IMR-90 (cell line): ENCODE results near the gene SERPINE2. TPM values are rescaled to one million over a fixed set of nuclear protein-coding genes. Genes with fewer than 3 reads are reported as not detected.

ENCODE experiments used
- ATAC-seq: fragments of 200-7000 bp; cut with Tn5 transposase; 2 replicates; pipeline ENCODE4 v1.9.1; 2020; ENCODE audit warnings: low read depth, mild to moderate bottlenecking, moderate library complexity
- BruUV-seq: library from RNA; stranded (reverse); fragments of 400-500 nt; replicated peaks from 2 replicates; lab custom pipeline; 2021; lab: Mats Ljungman, UMichigan
- CTCF ChIA-PET: fragments of 300-600 bp; formaldehyde crosslinking; extraction: SDS; loops from one replicate; lab custom pipeline; 2021; ENCODE audit warnings: antibody characterized with exemption; lab: Yijun Ruan, JAX
- POLR2A ChIA-PET: fragments of 300-600 bp; sonication (Branson Sonifier 250); formaldehyde crosslinking; loops from one replicate; lab custom pipeline; 2022; ENCODE audit warnings: antibody characterized with exemption; ENCODE audit not compliant: unreplicated experiment; lab: Charles Lee
- DNase-seq: peaks from one replicate; pipeline ENCODE4 v3.0.0; 2013
- H2AFZ ChIP-seq: replicated peaks from 2 replicates; pipeline ENCODE3; 2013; ENCODE audit warnings: low read length, mild to moderate bottlenecking; ENCODE audit not compliant: poor library complexity
- H2AK5ac ChIP-seq: 2 replicates; pipeline ENCODE4 v1.6.1; 2013; ENCODE audit warnings: low read depth, low read length, inconsistent platforms
- H2AK9ac ChIP-seq: replicated peaks from 2 replicates; pipeline ENCODE3; 2013; ENCODE audit warnings: mild to moderate bottlenecking, low read depth, low read length, moderate library complexity; ENCODE audit not compliant: poor library complexity
- H2BK120ac ChIP-seq: 2 replicates; pipeline ENCODE4 v1.6.1; 2013; ENCODE audit warnings: low read depth, low read length, inconsistent platforms
- H2BK15ac ChIP-seq: 3 replicates; pipeline ENCODE4 v1.6.1; 2013; ENCODE audit warnings: low read depth, low read length, inconsistent platforms
- H2BK20ac ChIP-seq: 2 replicates; pipeline ENCODE4 v1.6.1; 2013; ENCODE audit warnings: low read depth, mild to moderate bottlenecking, inconsistent platforms, low read length, moderate library complexity
- H2BK5ac ChIP-seq: 2 replicates; pipeline ENCODE4 v1.6.1; 2013; ENCODE audit warnings: mild to moderate bottlenecking, low read depth, low read length, inconsistent platforms; ENCODE audit not compliant: poor library complexity, severe bottlenecking
- H3K14ac ChIP-seq: replicated peaks from 2 replicates; pipeline ENCODE4 v1.6.1; 2013; ENCODE audit warnings: low read depth, low read length, inconsistent platforms
- H3K18ac ChIP-seq: 2 replicates; pipeline ENCODE4 v1.6.1; 2013; ENCODE audit warnings: low read depth, low read length, control low read depth
- H3K23ac ChIP-seq: 2 replicates; pipeline ENCODE4 v1.6.1; 2013; ENCODE audit warnings: low read depth, low read length, inconsistent platforms
- H3K27ac ChIP-seq: 2 replicates; pipeline ENCODE4 v1.5.1; 2013; ENCODE audit warnings: mild to moderate bottlenecking, control low read depth, low read length; ENCODE audit not compliant: insufficient read depth
- H3K27me3 ChIP-seq: 2 replicates; pipeline ENCODE4 v1.6.1; 2013; ENCODE audit warnings: low read length; ENCODE audit not compliant: control insufficient read depth, insufficient read depth
- H3K36me3 ChIP-seq: 2 replicates; pipeline ENCODE4 v1.6.1; 2013; ENCODE audit warnings: low read length, mixed read lengths; ENCODE audit not compliant: control insufficient read depth, insufficient read depth
- H3K4ac ChIP-seq: 2 replicates; pipeline ENCODE4 v1.6.1; 2013; ENCODE audit warnings: low read depth, low read length, inconsistent platforms
- H3K4me1 ChIP-seq: 2 replicates; pipeline ENCODE4 v1.6.1; 2013; ENCODE audit warnings: low read length, mixed read lengths; ENCODE audit not compliant: control insufficient read depth, insufficient read depth
- H3K4me2 ChIP-seq: 2 replicates; pipeline ENCODE4 v1.6.1; 2013; ENCODE audit warnings: low read depth, mild to moderate bottlenecking, control low read depth, low read length, moderate library complexity
- H3K4me3 ChIP-seq: 2 replicates; pipeline ENCODE4 v1.5.1; 2013; ENCODE audit warnings: low read depth, mild to moderate bottlenecking, control low read depth, low read length, moderate library complexity; ENCODE audit not compliant: insufficient read depth
- H3K56ac ChIP-seq: 2 replicates; pipeline ENCODE4 v1.6.1; 2013; ENCODE audit warnings: low read length, inconsistent platforms; ENCODE audit not compliant: insufficient read depth; ENCODE audit errors: extremely low read depth
- H3K79me1 ChIP-seq, 2 experiments: 2 replicates each; pipeline ENCODE4 v1.6.1; 2013; ENCODE audit warnings: low read length in 2 of 2, inconsistent platforms in 1 of 2, low read depth in 1 of 2
- H3K9ac ChIP-seq: 2 replicates; pipeline ENCODE4 v1.6.1; 2013; ENCODE audit warnings: low read depth, low read length, control low read depth
- H3K9me1 ChIP-seq: 2 replicates; pipeline ENCODE4 v1.6.1; 2013; ENCODE audit warnings: low read length, inconsistent platforms; ENCODE audit not compliant: insufficient read depth
- H3K9me3 ChIP-seq: 2 replicates; pipeline ENCODE4 v1.6.1; 2013; ENCODE audit warnings: low read length; ENCODE audit not compliant: control insufficient read depth, insufficient read depth
- H4K20me1 ChIP-seq: 2 replicates; pipeline ENCODE4 v1.6.1; 2013; ENCODE audit warnings: low read length, inconsistent platforms; ENCODE audit not compliant: insufficient read depth
- H4K5ac ChIP-seq: 2 replicates; pipeline ENCODE4 v1.6.1; 2013; ENCODE audit warnings: mild to moderate bottlenecking, low read depth, low read length, control low read depth
- H4K8ac ChIP-seq, 2 experiments: 2 replicates each; pipeline ENCODE4 v1.6.1; 2013; ENCODE audit warnings: low read depth in 2 of 2, low read length in 2 of 2, control low read depth in 1 of 2, inconsistent platforms in 1 of 2
- H4K91ac ChIP-seq: 2 replicates; pipeline ENCODE4 v1.6.1; 2013; ENCODE audit warnings: low read depth, low read length, inconsistent platforms; ENCODE audit not compliant: insufficient read depth
- BHLHE40 ChIP-seq: fragments of 150-350 bp; IDR thresholded peaks from 2 replicates; pipeline ENCODE4 v1.6.1; 2016; ENCODE audit warnings: mild to moderate bottlenecking, low read depth, low read length
- CEBPB ChIP-seq: IDR thresholded peaks from 2 replicates; pipeline ENCODE4 v1.6.1; 2012; ENCODE audit warnings: low read depth, low read length, improper control_type of control experiment
- CHD1 ChIP-seq: IDR thresholded peaks from 2 replicates; pipeline ENCODE4 v1.6.1; 2012; ENCODE audit warnings: low read depth, low read length, improper control_type of control experiment
- FOS ChIP-seq: fragments of 150-350 bp; IDR thresholded peaks from 2 replicates; pipeline ENCODE4 v1.6.1; 2016; ENCODE audit warnings: low read depth, low read length
- MAFK ChIP-seq: IDR thresholded peaks from 2 replicates; pipeline ENCODE4 v1.6.1; 2012; ENCODE audit warnings: low read depth, low read length, improper control_type of control experiment
- MAZ ChIP-seq: IDR thresholded peaks from 2 replicates; pipeline ENCODE4 v1.6.1; 2012; ENCODE audit warnings: low read depth, mild to moderate bottlenecking, low read length, improper control_type of control experiment, moderate library complexity, borderline replicate concordance
- MXI1 ChIP-seq: IDR thresholded peaks from 2 replicates; pipeline ENCODE4 v1.6.1; 2012; ENCODE audit warnings: low read depth, mild to moderate bottlenecking, low read length, moderate library complexity, borderline replicate concordance
- NFE2L2 ChIP-seq: fragments of 150-350 bp; IDR thresholded peaks from 2 replicates; pipeline ENCODE4 v1.6.1; 2016; ENCODE audit warnings: low read depth, mild to moderate bottlenecking, low read length
- POLR2A ChIP-seq: IDR thresholded peaks from 2 replicates; pipeline ENCODE4 v1.6.1; 2012; ENCODE audit warnings: mild to moderate bottlenecking, low read depth, low read length
- RAD21 ChIP-seq: IDR thresholded peaks from 2 replicates; pipeline ENCODE4 v1.6.1; 2012; ENCODE audit warnings: low read length, improper control_type of control experiment
- RCOR1 ChIP-seq: IDR thresholded peaks from 2 replicates; pipeline ENCODE4 v1.6.1; 2012; ENCODE audit warnings: mild to moderate bottlenecking, low read length, improper control_type of control experiment; ENCODE audit not compliant: insufficient replicate concordance
- RFX5 ChIP-seq: IDR thresholded peaks from 2 replicates; pipeline ENCODE4 v1.8.0; 2012; ENCODE audit warnings: low read depth, mild to moderate bottlenecking, low read length, moderate library complexity
- SMC3 ChIP-seq: fragments of 150-350 bp; IDR thresholded peaks from 2 replicates; pipeline ENCODE4 v1.6.1; 2016; ENCODE audit warnings: low read depth, mild to moderate bottlenecking, antibody characterized with exemption, low read length, moderate library complexity
- WGBS, 2 experiments: methylation state at CpG; one replicate each; pipeline versions ENCODE4 v1.1.5 to v1.1.7; 2013; ENCODE audit warnings: missing lambda C conversion rate in 2 of 2; ENCODE audit not compliant: insufficient read length in 1 of 2; ENCODE audit errors: extremely low coverage in 2 of 2; 5-methylcytosine and 5-hydroxymethylcytosine counted together
- dilution Hi-C: fragments of 300-500 bp; cut with HindIII; formaldehyde crosslinking; loops from one replicate; pipeline ENCODE4 v1.14.3; 2018; ENCODE audit warnings: low sequenced_read_pairs; ENCODE audit not compliant: unreplicated experiment
- in situ Hi-C: fragments of 300-500 bp; cut with MboI; formaldehyde crosslinking; loops from 3 replicates; pipeline ENCODE4 v1.14.3; 2019; ENCODE audit warnings: low sequenced_read_pairs, inconsistent platforms, mixed read lengths
- intact Hi-C: fragments of 100-400 bp; cut with micrococcal nuclease; formaldehyde crosslinking; loops from 2 replicates; pipeline ENCODE4 v1.10.0; 2022
- polyA plus RNA-seq, 3 experiments: library from polyadenylated mRNA; depleted of rRNA; stranded (reverse); fragments of >200 nt; gene quantifications; 2 replicates each; pipeline ENCODE4 v1.2.3, GENCODE V29; 2012; ENCODE audit warnings: low replicate concordance in 1 of 3
- total RNA-seq: library from RNA; depleted of rRNA; stranded (reverse); fragments of >200 nt; gene quantifications from 2 replicates; pipeline ENCODE4 v1.2.3, GENCODE V29; 2012
- TF ChIP-seq, protein P1 (sequence below): fragments of 150-350 bp; IDR thresholded peaks from 2 replicates; pipeline ENCODE4 v1.6.1; 2016; ENCODE audit warnings: low read depth, mild to moderate bottlenecking, low read length, moderate library complexity, borderline replicate concordance
- TF ChIP-seq, protein P2 (sequence below): fragments of 150-350 bp; IDR thresholded peaks from 2 replicates; pipeline ENCODE4 v1.6.1; 2017; ENCODE audit warnings: mild to moderate bottlenecking, antibody characterized with exemption, low read length, low read depth
- TF ChIP-seq, protein P3 (sequence below): conservative IDR thresholded peaks from 2 replicates; pipeline ENCODE4 v1.5.1; 2012; ENCODE audit warnings: mild to moderate bottlenecking, low read depth, low read length, improper control_type of control experiment

SERPINE2 gene
- total and polyA plus RNA-seq, 2 of the 4 experiments (the other 2 are of a cell fraction) = 24.0 to 62.7 TPM

DNA sequence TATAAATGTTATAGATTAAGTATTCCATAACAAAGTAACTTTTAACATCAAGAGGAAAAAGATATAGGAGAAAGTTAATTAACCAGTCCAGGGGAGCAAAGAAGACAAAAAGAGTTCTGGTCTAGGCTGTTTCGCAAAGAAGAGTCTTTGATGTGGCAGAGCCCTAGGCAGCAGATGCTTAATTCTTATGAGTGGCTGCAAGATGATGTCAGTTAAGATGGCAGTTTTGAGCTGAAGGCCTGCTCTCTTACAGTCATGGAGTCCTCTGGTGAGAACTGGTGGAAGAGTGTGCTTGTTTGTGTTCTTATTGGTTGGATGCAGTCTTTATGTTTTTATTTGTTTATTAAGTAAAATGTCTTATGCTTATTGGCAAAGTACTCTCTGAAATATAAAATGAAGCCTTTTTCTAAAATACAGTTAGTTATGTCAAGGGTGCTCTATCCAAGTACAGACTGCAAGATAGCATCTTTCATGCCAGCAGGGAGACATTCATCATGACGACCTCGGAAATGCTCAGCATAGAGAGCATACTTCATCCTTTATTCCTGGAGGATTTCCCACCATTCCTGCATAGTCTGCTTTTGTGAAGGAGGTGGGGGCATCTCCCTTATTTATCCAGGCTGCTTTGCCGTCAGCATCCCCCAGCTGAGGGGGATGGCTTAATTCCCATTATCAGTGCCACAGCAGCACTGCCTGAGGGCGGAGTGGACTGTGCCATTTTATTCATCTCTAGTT lies 38.9 kb upstream of the SERPINE2 start:
- POLR2A ChIA-PET = no interaction called here
- no peak for DNase-seq

More for the DNA sequence above, 38.9 kb upstream of the SERPINE2 start:
- H2BK120ac ChIP-seq = no peak overlapping the region
- CTCF ChIA-PET = no interaction called here
- H4K91ac ChIP-seq = no peak overlapping the region
- no peak for TF ChIP-seq FOS
- TF ChIP-seq RAD21 = no peak
- no peak for TF ChIP-seq MAZ
- TF ChIP-seq, protein P1, sequence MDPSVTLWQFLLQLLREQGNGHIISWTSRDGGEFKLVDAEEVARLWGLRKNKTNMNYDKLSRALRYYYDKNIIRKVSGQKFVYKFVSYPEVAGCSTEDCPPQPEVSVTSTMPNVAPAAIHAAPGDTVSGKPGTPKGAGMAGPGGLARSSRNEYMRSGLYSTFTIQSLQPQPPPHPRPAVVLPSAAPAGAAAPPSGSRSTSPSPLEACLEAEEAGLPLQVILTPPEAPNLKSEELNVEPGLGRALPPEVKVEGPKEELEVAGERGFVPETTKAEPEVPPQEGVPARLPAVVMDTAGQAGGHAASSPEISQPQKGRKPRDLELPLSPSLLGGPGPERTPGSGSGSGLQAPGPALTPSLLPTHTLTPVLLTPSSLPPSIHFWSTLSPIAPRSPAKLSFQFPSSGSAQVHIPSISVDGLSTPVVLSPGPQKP = no peak
- TF ChIP-seq, protein P2, sequence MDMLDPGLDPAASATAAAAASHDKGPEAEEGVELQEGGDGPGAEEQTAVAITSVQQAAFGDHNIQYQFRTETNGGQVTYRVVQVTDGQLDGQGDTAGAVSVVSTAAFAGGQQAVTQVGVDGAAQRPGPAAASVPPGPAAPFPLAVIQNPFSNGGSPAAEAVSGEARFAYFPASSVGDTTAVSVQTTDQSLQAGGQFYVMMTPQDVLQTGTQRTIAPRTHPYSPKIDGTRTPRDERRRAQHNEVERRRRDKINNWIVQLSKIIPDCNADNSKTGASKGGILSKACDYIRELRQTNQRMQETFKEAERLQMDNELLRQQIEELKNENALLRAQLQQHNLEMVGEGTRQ = no peak
- no peak for TF ChIP-seq MAFK
- TF ChIP-seq SMC3 = no peak
- TF ChIP-seq RCOR1 = no peak
- TF ChIP-seq POLR2A = no peak
- TF ChIP-seq BHLHE40 = no peak
- no peak for TF ChIP-seq NFE2L2
- no peak for TF ChIP-seq CHD1
- TF ChIP-seq CEBPB = no peak
- no peak for TF ChIP-seq RFX5
- TF ChIP-seq MXI1 = no peak
- TF ChIP-seq, protein P3, sequence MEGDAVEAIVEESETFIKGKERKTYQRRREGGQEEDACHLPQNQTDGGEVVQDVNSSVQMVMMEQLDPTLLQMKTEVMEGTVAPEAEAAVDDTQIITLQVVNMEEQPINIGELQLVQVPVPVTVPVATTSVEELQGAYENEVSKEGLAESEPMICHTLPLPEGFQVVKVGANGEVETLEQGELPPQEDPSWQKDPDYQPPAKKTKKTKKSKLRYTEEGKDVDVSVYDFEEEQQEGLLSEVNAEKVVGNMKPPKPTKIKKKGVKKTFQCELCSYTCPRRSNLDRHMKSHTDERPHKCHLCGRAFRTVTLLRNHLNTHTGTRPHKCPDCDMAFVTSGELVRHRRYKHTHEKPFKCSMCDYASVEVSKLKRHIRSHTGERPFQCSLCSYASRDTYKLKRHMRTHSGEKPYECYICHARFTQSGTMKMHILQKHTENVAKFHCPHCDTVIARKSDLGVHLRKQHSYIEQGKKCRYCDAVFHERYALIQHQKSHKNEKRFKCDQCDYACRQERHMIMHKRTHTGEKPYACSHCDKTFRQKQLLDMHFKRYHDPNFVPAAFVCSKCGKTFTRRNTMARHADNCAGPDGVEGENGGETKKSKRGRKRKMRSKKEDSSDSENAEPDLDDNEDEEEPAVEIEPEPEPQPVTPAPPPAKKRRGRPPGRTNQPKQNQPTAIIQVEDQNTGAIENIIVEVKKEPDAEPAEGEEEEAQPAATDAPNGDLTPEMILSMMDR = no peak
- H2AFZ ChIP-seq = no peak overlapping the region
- H3K18ac ChIP-seq = no peak overlapping the region
- H3K36me3 ChIP-seq = no peaks in the 10 kb centered on the region
- no peak overlapping the region for H2BK20ac ChIP-seq
- H3K23ac ChIP-seq = no peak overlapping the region
- no peak overlapping the region for H3K4ac ChIP-seq
- in situ Hi-C loops (no loop called here), dilution Hi-C loops (no loop called here), intact Hi-C loops (no loop called here)
- WGBS, 2 experiments = 100% methylated on average over 1 of the region's 5 CpGs; no CpG with 5 or more reads in 1 of the 2 experiments
- no peaks in the 10 kb centered on the region for H3K79me1 ChIP-seq
- no peak overlapping the region for H3K14ac ChIP-seq
- H2AK5ac ChIP-seq = no peak overlapping the region
- H2BK15ac ChIP-seq = no peak overlapping the region
- H3K56ac ChIP-seq = no peak overlapping the region
- no peak overlapping the region for H3K4me3 ChIP-seq
- H3K4me2 ChIP-seq = no peak overlapping the region
- no peaks in the 10 kb centered on the region for H3K9me1 ChIP-seq
- no peaks in the 10 kb centered on the region for H4K20me1 ChIP-seq
- no peak for ATAC-seq
- no peak overlapping the region for H3K9ac ChIP-seq
- no TSS peak for BruUV-seq
- H3K27ac ChIP-seq = no peak overlapping the region
- no peak overlapping the region for H4K5ac ChIP-seq
- H3K9me3 ChIP-seq = no peaks in the 10 kb centered on the region
- no peaks in the 10 kb centered on the region; the same call in none of the 2 replicates for H3K27me3 ChIP-seq
- no peak overlapping the region for H2BK5ac ChIP-seq
- peaks cover 1% of the 10 kb centered on the region; the same call in 1 of the 2 replicates for H3K4me1 ChIP-seq
- H4K8ac ChIP-seq = no peak overlapping the region
- H2AK9ac ChIP-seq = no peak overlapping the region
